Measurements from ENCODE around the gene ACSL1.

The ACSL1 gene

DNA sequence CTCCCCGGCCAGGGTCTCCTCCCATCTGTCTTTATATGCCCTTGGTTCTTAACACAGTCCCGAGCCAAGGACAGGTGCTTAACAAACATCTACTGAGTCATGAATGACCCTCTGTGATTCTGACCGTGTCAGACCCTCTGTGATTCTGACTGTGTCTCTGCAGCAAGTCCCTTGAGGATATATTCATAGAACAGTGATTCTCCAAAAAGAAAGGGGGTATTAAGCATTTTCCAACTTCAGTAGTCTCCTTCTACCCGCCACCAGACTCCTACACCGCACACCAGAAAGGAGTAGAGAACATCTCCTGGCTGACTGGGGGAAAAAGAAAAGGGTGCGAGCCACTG is 13.6 kb downstream of the ACSL1 start:
- DNase-seq (ENCODE audit: low read depth) = no peak

- DNase-seq (ENCODE audit: low read depth) = no peak
Observed at GRCh38 chr4:184811526-184812198, 14.1 kb downstream of the ACSL1 start.

DNA sequence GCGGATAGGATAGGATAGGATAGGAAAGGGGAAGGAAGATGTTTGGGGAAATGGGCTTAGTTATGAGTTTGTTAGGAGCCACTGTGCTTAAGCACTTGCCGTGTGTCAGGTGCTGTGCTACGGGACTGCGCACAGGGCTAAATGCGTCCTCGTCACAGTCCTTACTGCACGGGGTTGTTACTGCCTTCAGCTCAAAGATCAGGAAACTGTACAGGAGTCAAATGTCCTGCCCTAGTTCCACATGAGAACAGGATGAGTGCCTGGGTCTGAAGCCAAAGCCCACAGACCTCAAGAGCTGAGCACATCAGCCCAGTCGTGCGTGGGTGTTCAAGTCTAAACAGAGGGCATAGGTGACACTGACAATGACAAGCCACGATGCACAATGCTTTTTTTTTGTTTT is 15.0 kb downstream of the ACSL1 start:
- no peak for DNase-seq (ENCODE audit: low read depth)

DNA sequence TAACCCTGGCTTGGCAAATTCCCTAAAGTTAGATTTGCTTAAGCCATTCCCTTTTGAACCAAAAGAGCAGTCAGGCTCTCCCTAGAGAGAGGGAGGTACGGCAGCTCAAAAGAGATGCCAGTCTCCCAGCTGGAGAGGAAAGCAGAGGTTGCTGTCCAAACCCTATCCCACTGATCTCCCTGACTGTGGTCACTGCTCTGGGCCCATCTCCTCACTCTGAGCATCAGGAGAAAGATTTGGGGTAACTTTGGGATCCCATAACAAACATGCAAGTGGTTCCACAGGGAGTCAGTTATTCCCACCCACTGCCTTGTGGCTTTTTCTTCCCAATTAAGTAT is 17.1 kb downstream of the ACSL1 start:
- no peak for DNase-seq (ENCODE audit: low read depth)

- no peak for DNase-seq (ENCODE audit: low read depth)
Observed at GRCh38 chr4:184807797-184808712, 17.7 kb downstream of the ACSL1 start.

GRCh38 chr4:184807256-184807655 is 18.5 kb downstream of the ACSL1 start:
- DNase-seq (ENCODE audit: low read depth) = no peak

DNA sequence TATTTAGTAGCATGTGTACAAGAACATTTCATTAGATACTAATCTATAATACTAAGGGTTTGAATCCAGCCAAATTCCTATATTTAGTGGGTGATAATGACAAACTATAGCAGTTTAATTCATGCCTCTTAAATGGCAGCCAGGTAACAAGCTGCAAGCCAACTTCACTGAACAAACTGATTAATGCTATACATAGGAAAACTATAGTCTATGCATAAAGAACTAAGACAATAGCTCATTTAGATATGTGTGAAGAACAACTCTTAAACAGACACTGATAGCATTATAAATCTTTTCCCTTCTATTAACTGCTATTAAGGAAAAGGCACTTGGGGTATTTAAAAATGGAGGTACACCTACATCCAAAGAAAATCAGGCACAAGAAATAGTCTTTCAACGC is 19.1 kb downstream of the ACSL1 start:
- no peak for DNase-seq (ENCODE audit: low read depth)

DNA sequence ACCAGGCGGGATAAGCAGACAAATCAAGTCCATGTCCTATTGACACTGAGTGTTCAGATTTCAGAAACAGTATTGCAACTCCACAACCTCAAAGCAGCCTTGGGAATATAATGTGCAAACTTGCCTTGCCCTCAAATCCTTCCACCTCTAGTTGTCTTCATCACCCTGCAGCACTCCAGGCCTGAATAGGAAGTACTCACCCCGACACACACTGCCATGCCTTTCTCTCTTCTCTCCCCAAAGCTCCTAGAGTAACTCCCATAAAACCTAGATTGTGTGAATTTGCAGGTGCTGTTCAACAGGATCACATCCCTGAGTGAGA is 19.6 kb downstream of the ACSL1 start:
- no peak for DNase-seq (ENCODE audit: low read depth)

DNA sequence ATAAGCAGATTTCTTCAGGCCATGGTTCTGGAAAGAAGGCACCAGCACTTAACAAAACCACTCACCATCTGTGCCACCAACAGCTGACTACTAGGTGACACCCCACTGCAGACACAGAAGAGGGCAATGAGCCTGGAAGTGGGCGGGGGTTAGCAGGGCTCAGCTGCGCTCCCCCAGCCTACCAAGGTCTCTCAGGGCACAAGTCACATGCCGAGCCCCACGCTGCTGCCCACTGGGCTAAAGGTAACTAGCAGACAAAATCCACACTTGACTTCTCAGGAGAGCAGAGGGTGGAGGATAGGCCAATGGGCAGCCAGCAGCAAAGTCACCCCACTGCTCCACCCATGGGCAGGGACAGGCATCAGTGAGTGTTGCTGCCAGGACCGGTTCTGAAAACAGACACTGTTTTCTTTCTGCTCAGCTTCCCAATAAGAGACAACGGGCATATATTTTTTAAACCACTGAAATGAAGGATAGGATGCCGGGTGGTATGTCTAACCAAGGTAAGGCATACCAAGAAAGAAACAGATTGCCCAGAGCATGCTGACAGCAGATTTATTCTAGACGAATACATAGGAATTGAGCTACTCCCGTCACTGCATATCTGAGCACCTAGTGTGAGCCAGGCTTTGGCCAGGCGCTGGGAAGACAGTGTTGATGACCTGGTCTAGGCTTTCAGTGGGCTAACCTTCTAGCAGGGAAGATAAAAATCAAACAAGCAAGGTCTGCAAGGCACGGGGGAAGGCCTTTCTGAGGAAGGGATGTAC is 20.1 kb downstream of the ACSL1 start:
- no peak for DNase-seq (ENCODE audit: low read depth)

DNA sequence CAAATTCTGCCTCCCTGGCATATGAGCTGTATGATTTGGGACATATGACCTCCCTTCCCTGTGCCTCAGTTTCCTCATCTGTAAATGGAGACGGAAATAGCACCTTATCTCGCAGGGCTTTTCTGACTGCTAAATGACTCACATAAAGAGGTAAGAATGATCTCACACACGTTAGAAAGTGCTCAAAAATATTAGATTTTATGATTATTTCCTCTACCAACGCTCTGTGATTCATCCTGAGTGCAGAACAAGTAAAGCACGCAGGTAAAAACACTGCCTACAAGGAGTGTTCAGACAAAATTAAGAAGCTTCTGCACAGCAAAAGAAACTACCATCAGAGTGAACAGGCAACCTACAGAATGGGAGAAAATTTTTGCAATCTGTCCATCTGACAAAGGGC is 21.1 kb downstream of the ACSL1 start:
- DNase-seq (ENCODE audit: low read depth) = no peak

DNA sequence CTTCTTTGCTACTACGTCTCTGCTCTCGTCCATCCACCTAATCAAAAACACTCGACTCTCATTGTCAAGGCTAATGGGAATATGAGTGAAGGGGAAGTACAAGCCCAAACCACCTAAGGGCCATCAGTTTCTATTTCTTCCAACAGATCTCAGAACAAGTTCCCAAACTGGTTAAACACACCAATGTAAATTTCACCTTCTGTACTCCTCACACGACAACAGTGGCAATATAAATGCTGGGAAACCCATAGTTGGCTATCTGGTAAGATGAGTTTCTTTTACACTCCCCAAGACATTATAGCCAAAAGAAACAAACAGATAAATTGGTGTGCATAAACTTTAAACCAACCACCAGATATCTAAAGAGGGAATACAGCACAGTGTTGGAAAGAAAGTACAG is 21.9 kb downstream of the ACSL1 start:
- DNase-seq (ENCODE audit: low read depth) = no peak

DNA sequence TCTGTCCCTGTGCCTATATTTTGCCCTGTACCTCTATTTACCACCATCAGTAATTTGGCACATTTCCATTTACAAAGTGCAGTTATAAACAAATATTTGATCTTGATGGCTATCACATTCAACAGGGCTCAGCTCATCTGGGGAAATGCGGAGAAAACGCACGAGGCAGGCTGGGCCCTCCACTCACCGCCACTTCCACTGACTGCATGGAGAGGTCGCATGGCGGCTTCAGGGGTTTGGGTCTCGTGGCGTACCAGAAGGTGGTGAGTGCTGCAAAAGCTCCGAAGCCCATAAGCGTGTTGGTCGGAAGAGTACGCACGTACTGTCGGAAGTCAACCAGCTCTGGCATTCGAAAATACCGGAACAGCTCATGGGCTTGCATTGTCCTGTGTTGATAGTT is 22.6 kb downstream of the ACSL1 start:
- DNase-seq (ENCODE audit: low read depth) = no peak

DNA sequence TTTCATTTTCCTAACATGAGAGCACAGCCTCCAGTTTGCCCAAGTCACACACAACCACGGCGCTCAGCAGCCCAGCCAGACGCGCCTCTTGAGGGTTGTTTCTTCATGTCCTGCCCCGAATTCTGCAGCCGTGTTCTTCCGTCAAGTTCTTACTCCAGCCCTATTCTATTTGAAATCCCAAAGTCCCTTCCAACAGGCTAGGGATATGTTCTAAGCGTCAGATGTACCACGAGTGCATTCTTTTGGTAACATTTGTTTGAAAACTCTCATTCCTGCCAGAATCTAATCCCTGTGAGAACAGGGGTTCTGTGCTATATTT is 23.1 kb downstream of the ACSL1 start:
- no peak for DNase-seq (ENCODE audit: low read depth)

- no peak for DNase-seq (ENCODE audit: low read depth)
Observed at GRCh38 chr4:184801781-184802696, 23.7 kb downstream of the ACSL1 start.

- DNase-seq (ENCODE audit: low read depth) = no peak
Observed at GRCh38 chr4:184798504-184798903, 27.3 kb downstream of the ACSL1 start.

GRCh38 chr4:184796906-184797305 is 28.9 kb downstream of the ACSL1 start:
- no peak for DNase-seq (ENCODE audit: low read depth)

DNA sequence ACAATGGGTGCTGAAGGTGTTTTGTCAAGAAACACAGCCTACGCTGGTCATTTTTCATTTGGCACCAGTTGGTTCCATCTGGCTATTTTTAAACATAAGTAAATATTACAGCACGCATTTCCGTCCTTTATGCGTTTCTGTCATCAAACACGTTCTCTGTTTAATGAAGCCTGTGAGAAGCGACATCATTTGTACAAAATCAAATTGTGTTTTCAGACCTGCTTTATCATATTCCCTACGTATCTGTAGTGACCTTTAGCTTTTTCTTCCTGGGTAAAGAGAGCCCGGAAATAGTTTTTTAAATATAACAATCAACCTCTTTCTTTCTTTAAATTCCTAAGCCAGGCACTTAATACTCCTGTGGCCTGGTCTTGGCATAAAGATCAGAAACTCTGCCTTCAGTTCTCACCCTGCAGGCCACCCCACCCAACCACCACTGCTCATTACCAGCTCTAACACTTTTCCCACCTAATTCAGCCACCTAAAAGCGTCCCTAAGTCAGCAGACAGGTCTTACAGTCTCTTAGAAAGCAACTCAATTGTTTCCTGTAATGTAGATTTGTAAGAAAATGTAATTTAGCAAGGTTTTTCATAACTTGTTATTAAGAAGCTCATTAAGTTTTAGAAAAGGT is 30.4 kb downstream of the ACSL1 start:
- DNase-seq (ENCODE audit: low read depth) = no peak

GRCh38 chr4:184794470-184794869 is 31.3 kb downstream of the ACSL1 start:
- DNase-seq (ENCODE audit: low read depth) = no peak

DNA sequence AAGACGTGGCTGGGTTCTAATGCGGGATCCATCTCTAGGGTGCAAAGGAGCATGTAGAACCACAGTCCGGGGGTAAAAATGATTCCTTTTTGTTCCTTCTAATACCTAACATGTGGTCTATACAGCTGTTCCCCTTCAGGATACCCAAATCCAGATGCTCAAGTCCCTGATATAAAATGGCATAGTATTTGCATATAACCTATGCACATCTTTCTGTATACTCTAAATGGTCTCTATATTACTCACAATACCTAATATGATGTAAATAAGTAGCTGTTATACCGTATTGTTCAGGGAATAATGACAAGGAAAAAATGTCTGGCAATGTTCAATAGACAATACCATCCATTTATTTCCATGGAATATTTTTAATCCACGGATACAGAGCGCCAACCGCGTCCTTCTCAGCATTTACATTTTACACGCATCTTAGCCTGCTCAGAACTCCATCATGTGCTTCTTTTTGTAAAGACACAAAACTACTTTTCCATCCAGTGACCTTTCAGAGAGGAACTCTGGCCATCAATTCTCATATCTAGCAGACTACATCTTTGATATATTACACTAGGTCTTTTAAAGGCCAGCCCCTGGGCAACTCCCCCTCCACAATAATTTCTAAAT is 31.9 kb downstream of the ACSL1 start:
- DNase-seq (ENCODE audit: low read depth) = no peak

- peak; percentile 25 for DNase-seq (ENCODE audit: low read depth)
Observed at GRCh38 chr4:184792950-184793555, 32.7 kb downstream of the ACSL1 start.

DNA sequence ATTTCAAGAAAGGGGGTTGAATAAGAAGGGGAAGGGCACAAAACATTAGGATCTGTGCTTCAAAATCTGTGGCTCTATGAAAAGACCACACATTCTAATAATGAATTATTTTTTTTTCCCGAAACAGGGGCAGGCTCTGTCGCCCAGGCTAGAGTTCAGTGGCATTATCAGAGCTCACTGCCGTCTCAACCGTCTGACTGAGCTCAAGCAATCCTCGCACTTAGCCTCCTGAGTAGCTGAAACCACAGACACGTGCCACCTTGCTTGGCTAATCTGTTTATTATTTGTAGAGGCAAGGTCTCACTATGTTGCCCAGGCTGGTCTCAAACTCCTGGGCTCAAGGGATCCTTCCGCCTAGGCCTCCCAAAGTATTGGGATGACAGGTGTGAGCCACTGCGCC is 33.4 kb downstream of the ACSL1 start:
- DNase-seq (ENCODE audit: low read depth) = no peak
